ENCODE measurements around the gene ATP5F1D.
A peak's percentile ranks its signal among the peaks of the same experiment; 100 is the strongest.

Gene ATP5F1D

GRCh38 chr19:1271528-1272422, 30.2 kb downstream of the ATP5F1D start:
- DNase-seq, result no peak

- DNase-seq, result no peak
Observed at GRCh38 chr19:1272423-1273262, 31.1 kb downstream of the ATP5F1D start.

GRCh38 chr19:1273263-1274041, 31.9 kb downstream of the ATP5F1D start:
- no peak for DNase-seq

GRCh38 chr19:1274081-1274851, 32.7 kb downstream of the ATP5F1D start:
- no peak for DNase-seq

- no peak for DNase-seq
Observed at GRCh38 chr19:1274852-1275259, 33.3 kb downstream of the ATP5F1D start.

- DNase-seq, result peak; percentile 83
Observed at GRCh38 chr19:1275260-1275975, 33.9 kb downstream of the ATP5F1D start, which contains the start of gene FAM174C. TSS of gene FAM174C (plus strand) at chr19:1275530. CDS start at chr19:1275550, 20 bp downstream.

GRCh38 chr19:1275976-1276627, 34.6 kb downstream of the ATP5F1D start:
- DNase-seq, result no peak

- DNase-seq, result no peak
Observed at GRCh38 chr19:1276628-1277022, 35.1 kb downstream of the ATP5F1D start.

GRCh38 chr19:1277061-1277460, 35.5 kb downstream of the ATP5F1D start:
- no peak for DNase-seq

GRCh38 chr19:1278074-1278473, 36.5 kb downstream of the ATP5F1D start:
- DNase-seq, result no peak

GRCh38 chr19:1278713-1279660, 37.4 kb downstream of the ATP5F1D start:
- DNase-seq, result no peak

- DNase-seq, result peak; percentile 32
Observed at GRCh38 chr19:1279782-1280341, 38.3 kb downstream of the ATP5F1D start.

GRCh38 chr19:1280636-1281568, 39.4 kb downstream of the ATP5F1D start:
- no peak for DNase-seq

- no peak for DNase-seq
Observed at GRCh38 chr19:1281569-1282287, 40.2 kb downstream of the ATP5F1D start.

- DNase-seq, result no peak
Observed at GRCh38 chr19:1282588-1283206, 41.1 kb downstream of the ATP5F1D start.

- DNase-seq, result no peak
Observed at GRCh38 chr19:1283207-1283916, 41.8 kb downstream of the ATP5F1D start.
